Measurements from ENCODE around the gene TRAF7. TPM values are rescaled to one million over a fixed set of nuclear protein-coding genes. Genes with fewer than 3 reads are reported as not detected.
A peak's percentile ranks its signal among the peaks of the same experiment; 100 is the strongest.

Gene TRAF7
- total RNA-seq, 1 donor from 2014 or later, result 63.9 TPM

DNA sequence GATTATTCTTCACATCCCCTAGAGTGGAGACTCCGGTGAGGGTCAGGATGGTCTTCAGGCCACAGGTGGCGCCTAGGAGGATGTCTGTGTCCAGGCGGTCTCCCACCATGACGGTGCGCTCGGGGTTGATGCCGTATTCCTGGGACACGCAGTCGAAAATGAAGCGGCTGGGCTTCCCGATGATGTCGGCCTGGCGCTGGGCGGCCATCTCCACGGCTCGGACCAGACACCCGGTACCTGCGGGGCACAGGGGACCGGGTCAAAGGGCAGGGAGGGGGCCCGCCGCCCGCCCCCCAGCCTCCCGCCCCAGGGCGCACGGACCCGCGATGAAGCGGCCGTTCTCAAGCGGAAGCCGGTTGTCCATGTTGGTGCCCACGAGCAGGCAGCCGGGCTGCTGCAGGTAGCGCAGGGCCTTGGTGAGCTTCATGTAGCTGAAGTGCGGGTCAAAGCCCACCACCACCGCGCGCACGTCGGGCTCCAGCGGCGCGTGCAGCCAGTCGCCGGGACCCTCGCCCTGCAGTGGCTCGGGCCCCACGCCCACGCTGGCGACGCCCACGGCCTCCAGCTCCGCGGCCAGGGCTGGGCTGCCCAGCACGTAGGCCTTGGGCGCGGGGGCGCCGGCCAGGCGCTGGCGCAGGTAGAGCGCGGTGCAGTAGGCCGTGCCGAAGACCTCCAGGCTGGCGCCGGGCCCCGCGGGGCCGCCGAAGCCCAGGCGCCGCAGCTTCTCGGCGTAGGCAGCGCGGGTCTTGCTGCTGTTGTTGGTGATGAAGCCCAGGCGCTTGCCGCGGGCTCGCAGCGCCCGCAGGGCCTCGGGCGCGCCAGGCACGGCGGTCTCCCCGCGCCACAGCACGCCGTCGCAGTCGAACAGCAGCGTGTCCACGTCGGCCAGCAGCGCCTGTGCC, 58.5 kb downstream of the TRAF7 start:
- peak; percentile 23 to 42 for DNase-seq (ENCODE audit: low read depth in 2 of 2)

DNA sequence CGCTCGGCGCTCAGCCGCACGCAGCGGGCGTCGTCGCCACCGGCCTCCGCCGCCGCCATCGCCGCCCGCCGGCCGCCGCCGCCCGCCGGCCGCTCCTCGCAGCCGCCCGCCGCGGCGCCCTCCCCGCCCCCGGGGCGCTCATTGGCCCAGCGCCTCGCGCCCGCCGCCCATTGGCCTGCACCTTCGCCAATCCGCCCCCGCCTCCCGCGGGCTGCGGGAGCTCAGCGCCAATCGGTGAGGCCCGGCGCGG, 59.1 kb downstream of the TRAF7 start, which contains the start of gene PGP:
PGP (minus strand) TSS at position 122 of the 250 bp plus-strand sequence; CDS start at position 59, 63 bp downstream.
- no peak for DNase-seq (ENCODE audit: low read depth in 2 of 2)

DNA sequence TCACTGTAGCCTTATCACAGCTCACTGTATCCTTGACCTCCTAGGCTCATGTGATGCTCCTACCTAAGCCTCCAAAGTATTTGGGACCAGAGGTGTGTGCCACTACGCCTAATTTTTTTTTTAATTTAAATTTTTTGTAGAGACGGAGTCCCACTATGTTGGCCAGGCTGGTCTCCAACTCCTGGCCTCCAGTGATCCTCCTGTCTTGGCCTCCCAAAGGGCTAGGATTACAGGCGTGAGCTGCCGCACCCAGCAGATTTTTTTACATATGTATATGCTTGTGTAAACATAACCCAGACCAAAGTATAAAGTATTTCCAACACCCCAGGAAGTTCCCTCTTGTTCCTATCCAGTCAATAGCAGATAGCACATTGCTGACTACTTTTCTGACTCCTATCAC, 60.7 kb downstream of the TRAF7 start:
- no peak for DNase-seq (ENCODE audit: low read depth in 2 of 2)

DNA sequence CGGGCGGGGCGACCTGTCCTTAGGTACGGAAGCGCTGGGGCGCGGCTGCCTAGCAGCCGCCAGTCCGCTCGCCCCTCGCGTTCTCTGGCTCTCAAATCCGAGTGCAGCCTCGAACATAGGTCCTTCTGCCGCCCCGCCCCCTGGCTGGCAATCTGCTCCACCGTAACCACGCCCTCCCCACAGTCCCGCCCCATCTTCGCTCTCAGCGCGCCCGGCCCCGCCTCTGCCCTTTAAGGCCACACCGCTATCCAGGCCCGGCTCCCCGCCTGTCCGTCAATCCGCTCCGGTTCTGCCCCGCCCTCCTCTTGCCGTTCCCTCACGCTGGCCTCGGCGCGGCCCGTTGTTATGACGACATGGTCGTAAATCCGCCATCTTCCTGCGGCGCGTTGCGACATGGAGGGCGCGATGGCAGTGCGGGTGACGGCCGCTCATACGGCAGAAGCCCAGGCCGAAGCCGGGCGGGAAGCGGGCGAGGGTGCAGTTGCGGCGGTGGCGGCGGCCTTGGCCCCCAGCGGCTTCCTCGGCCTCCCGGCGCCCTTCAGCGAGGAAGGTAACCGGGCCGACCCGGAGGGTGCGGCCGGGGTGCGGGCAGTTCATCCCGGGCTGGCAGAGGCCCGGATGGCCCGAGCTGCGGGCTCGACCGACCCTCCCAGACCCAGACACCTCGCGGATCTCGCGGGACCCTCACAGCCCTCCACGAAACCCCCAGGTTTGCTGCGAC, 67.8 kb downstream of the TRAF7 start, which contains the start of gene E4F1:
E4F1 (plus strand) TSS at position 371 of the 721 bp plus-strand sequence; CDS start at position 394, 23 bp downstream.
- DNase-seq (ENCODE audit: low read depth in 2 of 2), result peak; percentile 100

DNA sequence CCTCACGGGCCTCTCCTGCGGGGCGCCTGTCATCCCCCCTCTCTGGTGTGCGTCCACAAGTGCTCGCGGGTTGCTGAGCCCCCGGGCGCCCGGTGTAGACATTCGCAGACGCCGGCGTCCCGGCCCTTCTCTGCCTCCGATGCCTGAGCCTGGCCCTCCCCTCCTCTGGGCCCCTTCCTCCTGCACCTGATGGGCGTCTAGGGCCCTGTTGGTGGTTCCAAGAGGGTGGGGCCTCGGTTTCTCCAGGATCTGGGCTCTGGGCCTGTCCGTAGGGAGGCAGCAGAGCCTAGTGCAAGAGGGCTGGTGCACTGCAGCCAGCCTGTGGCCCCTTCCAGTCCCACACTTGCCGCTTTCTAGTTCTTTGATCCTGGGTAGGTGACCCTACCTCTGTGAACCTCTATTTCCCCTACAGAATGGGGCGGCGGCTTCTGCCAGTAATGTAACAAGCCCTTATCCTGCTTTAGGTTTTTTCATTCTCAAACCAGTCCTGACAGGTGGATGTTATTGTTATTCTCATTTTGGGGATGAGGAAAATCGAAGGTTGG, 68.4 kb downstream of the TRAF7 start:
- peak; percentile 71 to 77 for DNase-seq (ENCODE audit: low read depth in 2 of 2)

DNA sequence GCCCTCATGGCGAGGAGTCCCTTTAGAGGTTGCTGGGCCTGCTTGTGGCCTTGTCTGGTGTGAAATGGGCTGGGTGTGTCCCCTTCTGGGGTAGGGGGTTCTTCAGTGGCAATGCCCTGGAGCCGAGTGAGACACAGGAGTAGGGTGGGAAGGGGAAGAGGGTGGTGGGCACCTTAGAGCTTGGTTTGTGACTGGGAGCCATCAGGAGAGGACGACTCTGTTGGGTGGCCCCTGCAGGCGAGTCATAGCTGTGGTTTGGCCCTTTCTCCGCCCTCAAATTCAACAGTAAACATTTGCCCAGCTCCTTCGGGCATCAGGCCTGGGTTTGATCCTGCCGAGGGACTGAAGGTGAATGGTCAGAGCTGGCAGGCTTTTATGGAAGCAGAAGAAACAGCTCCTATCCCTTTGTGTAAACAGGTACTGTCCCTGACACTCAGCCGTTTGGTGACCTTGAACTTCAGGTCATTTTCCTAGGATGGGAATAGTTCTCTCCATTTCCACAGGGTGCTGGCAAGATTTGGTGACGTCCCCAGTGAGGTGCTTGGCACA, 70.7 kb downstream of the TRAF7 start:
- no peak for DNase-seq (ENCODE audit: low read depth in 2 of 2)

DNA sequence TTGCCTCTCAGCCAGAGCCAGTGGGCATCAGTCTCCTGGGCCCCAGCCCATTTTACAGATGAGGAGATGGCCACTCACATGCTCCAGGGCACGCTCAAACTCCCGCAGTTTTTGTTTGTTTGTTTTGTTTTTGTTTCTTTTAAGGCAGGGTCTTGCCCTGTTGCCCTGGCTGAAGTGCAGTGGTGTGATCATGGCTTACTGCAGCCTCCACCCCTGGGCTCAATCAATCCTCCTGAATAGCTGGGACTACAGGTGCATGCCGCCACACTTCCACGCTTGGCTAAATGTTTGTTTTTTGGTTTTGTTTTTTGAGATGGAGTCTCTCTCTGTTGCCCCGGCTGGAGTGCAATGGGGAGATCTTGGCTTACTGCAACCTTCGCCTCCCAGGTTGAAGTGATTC, 71.3 kb downstream of the TRAF7 start:
- no peak for DNase-seq (ENCODE audit: low read depth in 2 of 2)

Other genes with a start within 250 kb of the TRAF7 start
- gene HS3ST6, start 237.4 kb upstream of the TRAF7 start, total RNA-seq, result not detected in 2 replicates
- 8.3 and 11.9 TPM in 2 replicates for gene MSRB1, start 212.6 kb upstream of the TRAF7 start, total RNA-seq
- gene RPL3L, start 201.1 kb upstream of the TRAF7 start, total RNA-seq, result not detected in 2 replicates
- gene NDUFB10, start 196.2 kb upstream of the TRAF7 start, total RNA-seq, result 113 and 126 TPM in 2 replicates
- gene RPS2, start 191.0 kb upstream of the TRAF7 start, total RNA-seq, result 2,011 and 3,024 TPM in 2 replicates
- not detected in 2 replicates for gene RNF151, start 188.9 kb upstream of the TRAF7 start, total RNA-seq
- 20.5 and 21.2 TPM in 2 replicates for gene TBL3, start 183.7 kb upstream of the TRAF7 start, total RNA-seq
- gene NOXO1, start 174.3 kb upstream of the TRAF7 start, total RNA-seq, result under 0.01 TPM in 2 replicates
- 8.1 and 8.5 TPM in 2 replicates for gene GFER, start 171.6 kb upstream of the TRAF7 start, total RNA-seq
- 0.40 and 2.0 TPM in 2 replicates for gene SYNGR3, start 165.8 kb upstream of the TRAF7 start, total RNA-seq
- gene ZNF598, start 146.0 kb upstream of the TRAF7 start, total RNA-seq, result 8.9 and 9.7 TPM in 2 replicates
- 0.44 and 0.60 TPM in 2 replicates for gene NPW, start 136.0 kb upstream of the TRAF7 start, total RNA-seq
- gene NHERF2, start 128.9 kb upstream of the TRAF7 start, total RNA-seq, result 42.1 and 47.6 TPM in 2 replicates
- gene NTHL1, start 107.9 kb upstream of the TRAF7 start, total RNA-seq, result 22.8 and 31.2 TPM in 2 replicates
- gene TSC2, start 107.8 kb upstream of the TRAF7 start, total RNA-seq, result 23.8 and 29.0 TPM in 2 replicates
- gene PKD1, start 19.9 kb upstream of the TRAF7 start, total RNA-seq, result 18.5 and 31.5 TPM in 2 replicates
- gene RAB26, start 7.2 kb upstream of the TRAF7 start, total RNA-seq, result 0.20 and 0.65 TPM in 2 replicates
- under 0.01 TPM in 2 replicates for gene CASKIN1, start 40.8 kb downstream of the TRAF7 start, total RNA-seq
- gene MLST8, start 49.7 kb downstream of the TRAF7 start, total RNA-seq, result 13.5 and 13.7 TPM in 2 replicates
- gene BRICD5, start 55.1 kb downstream of the TRAF7 start, total RNA-seq, result 0.44 and 2.2 TPM in 2 replicates
- 10.0 and 11.5 TPM in 2 replicates for gene PGP, start 59.1 kb downstream of the TRAF7 start, total RNA-seq
- 16.1 and 20.8 TPM in 2 replicates for gene E4F1, start 67.8 kb downstream of the TRAF7 start, total RNA-seq
- gene DNASE1L2, start 80.7 kb downstream of the TRAF7 start, total RNA-seq, result 0.22 and 0.40 TPM in 2 replicates
- gene ECI1, start 95.8 kb downstream of the TRAF7 start, total RNA-seq, result 23.5 and 29.6 TPM in 2 replicates
- gene RNPS1, start 112.3 kb downstream of the TRAF7 start, total RNA-seq, result 33.6 and 45.4 TPM in 2 replicates
- 20.3 and 30.2 TPM in 2 replicates for gene ABCA3, start 184.9 kb downstream of the TRAF7 start, total RNA-seq

All from lung microvascular endothelial cell (primary cell).